Fibroblast of mammary gland (primary cell): ENCODE data around the gene UGT3A1.

Experiments used
- DNase-seq: peaks from one replicate; pipeline ENCODE4 v3.0.0-alpha.2; 2010; ENCODE audit warnings: low read depth
- H3K4me3 ChIP-seq: 2 replicates; pipeline ENCODE4 v1.5.1; 2011; ENCODE audit warnings: low read depth, mild to moderate bottlenecking, low read length, moderate library complexity; ENCODE audit not compliant: control insufficient read depth
- CTCF ChIP-seq: conservative IDR thresholded peaks from 2 replicates; pipeline ENCODE4 v1.5.1; 2011; ENCODE audit warnings: low read depth, low read length, inconsistent platforms; ENCODE audit not compliant: control insufficient read depth, insufficient read depth

UGT3A1 gene

GRCh38 chr5:35938568-35939227 lies 52.5 kb downstream of the UGT3A1 start, which contains the start of gene CAPSL:
Gene CAPSL, minus strand, starts transcription at chr5:35938622. Its CDS starts 17,502 bp downstream, at chr5:35921120.
- peak; percentile 64 for DNase-seq

GRCh38 chr5:35926389-35927051 lies 64.7 kb downstream of the UGT3A1 start:
- H3K4me3 ChIP-seq, result peak overlapping the region; percentile 19
- peak; percentile 86 for TF ChIP-seq CTCF
- peak; percentile 58 for DNase-seq

More at GRCh38 chr5:35938568-35939227, 52.5 kb downstream of the UGT3A1 start, which contains the start of gene CAPSL:
- H3K4me3 ChIP-seq, result no peak within 1 kb of the TSS
- TF ChIP-seq CTCF, result no peak

DNA sequence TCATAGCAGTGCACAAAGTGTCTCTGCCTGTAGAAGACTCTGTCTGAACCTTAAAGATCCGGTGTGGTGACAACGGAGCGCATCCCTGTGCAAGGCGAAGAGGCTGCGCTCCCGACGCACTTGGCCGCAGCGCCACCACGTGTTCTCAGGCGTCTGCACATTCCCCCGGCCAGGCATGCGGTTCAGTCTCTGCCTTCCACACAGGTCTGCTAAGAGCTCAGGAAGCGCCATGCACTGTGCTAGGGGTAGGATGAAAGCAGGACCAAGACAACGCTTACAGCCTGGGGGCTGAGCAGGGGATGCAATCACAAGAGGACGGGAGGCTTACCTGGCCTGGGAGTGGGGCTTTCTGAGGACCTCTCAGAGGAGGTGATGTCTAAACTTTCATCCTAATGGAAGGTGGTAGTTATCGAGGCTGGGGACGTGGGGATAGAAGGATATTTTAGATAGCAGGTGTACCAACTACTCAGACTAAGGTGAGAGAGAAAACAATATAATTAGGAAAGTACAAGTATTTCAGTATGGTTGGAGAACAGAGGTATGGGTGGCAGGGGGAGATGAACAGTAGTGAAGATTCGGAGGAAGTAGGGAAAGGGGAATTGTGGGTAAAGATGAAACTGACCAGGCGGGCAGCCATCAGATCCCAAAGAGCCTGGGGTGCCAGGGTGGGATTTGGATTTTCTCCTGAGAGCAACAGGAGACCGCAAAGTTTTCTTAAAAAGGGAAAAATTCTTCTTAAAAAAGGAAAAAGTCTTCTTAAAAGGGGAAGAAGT lies 66.1 kb downstream of the UGT3A1 start:
- H3K4me3 ChIP-seq, result peak overlapping the region; percentile 19
- peak; percentile 76 for DNase-seq
- TF ChIP-seq CTCF, result peak; percentile 63

- TF ChIP-seq CTCF, result no peak
- peak; percentile 87 for DNase-seq
- H3K4me3 ChIP-seq, result peak overlapping the region; percentile 19
Measured at GRCh38 chr5:35924122-35924949, 66.9 kb downstream of the UGT3A1 start.

GRCh38 chr5:35922468-35922867 lies 68.7 kb downstream of the UGT3A1 start:
- no peak for TF ChIP-seq CTCF
- H3K4me3 ChIP-seq, result no peak overlapping the region
- DNase-seq, result no peak

GRCh38 chr5:35921930-35922329 lies 69.3 kb downstream of the UGT3A1 start:
- TF ChIP-seq CTCF, result no peak
- no peak overlapping the region for H3K4me3 ChIP-seq
- no peak for DNase-seq
